Trophoblast cell (in vitro differentiated cells and primary cell): ENCODE results near the gene EPHB6.

Experiments used
- DNase-seq, 2 donors: peaks; one replicate each; pipeline ENCODE4 v3.0.0-alpha.2; 2016
- H2AFZ ChIP-seq: 2 replicates; pipeline ENCODE4 v1.6.1; 2013; ENCODE audit warnings: low read length, moderate library complexity, mild to moderate bottlenecking; ENCODE audit not compliant: insufficient read depth, poor library complexity
- H2AK5ac ChIP-seq: 2 replicates; pipeline ENCODE4 v1.6.1; 2013; ENCODE audit warnings: mild to moderate bottlenecking, low read length
- H2BK120ac ChIP-seq: 2 replicates; pipeline ENCODE4 v1.6.1; 2013; ENCODE audit warnings: low read length, mild to moderate bottlenecking, moderate library complexity; ENCODE audit not compliant: insufficient read depth, poor library complexity
- H2BK12ac ChIP-seq: 2 replicates; pipeline ENCODE4 v1.6.1; 2013; ENCODE audit warnings: mild to moderate bottlenecking, low read length, moderate library complexity
- H2BK5ac ChIP-seq: 2 replicates; pipeline ENCODE4 v1.6.1; 2013; ENCODE audit warnings: low read length, low read depth, moderate library complexity, mild to moderate bottlenecking; ENCODE audit not compliant: poor library complexity
- H3K14ac ChIP-seq: 2 replicates; pipeline ENCODE4 v1.6.1; 2013; ENCODE audit warnings: mild to moderate bottlenecking, low read length
- H3K18ac ChIP-seq: 2 replicates; pipeline ENCODE4 v1.6.1; 2013; ENCODE audit warnings: mild to moderate bottlenecking, low read length
- H3K23ac ChIP-seq: 2 replicates; pipeline ENCODE4 v1.6.1; 2013; ENCODE audit warnings: low read length
- H3K27ac ChIP-seq: 2 replicates; pipeline ENCODE4 v1.5.1; 2013; ENCODE audit warnings: low read depth, mild to moderate bottlenecking, inconsistent platforms, low read length, moderate library complexity
- H3K27me3 ChIP-seq: 2 replicates; pipeline ENCODE4 v1.6.1; 2013; ENCODE audit warnings: inconsistent platforms, mild to moderate bottlenecking, low read length, moderate library complexity; ENCODE audit not compliant: insufficient read depth
- H3K36me3 ChIP-seq, 2 experiments: 1 replicate in 1 of 2; 2 replicates in 1 of 2; pipeline ENCODE4 v1.6.1; 2013; ENCODE audit warnings: low read length in 2 of 2, mild to moderate bottlenecking in 2 of 2, moderate library complexity in 1 of 2; ENCODE audit not compliant: insufficient read depth in 2 of 2, control insufficient read depth in 1 of 2
- H3K4ac ChIP-seq: 2 replicates; pipeline ENCODE4 v1.6.1; 2013; ENCODE audit warnings: low read depth, mild to moderate bottlenecking, low read length, moderate library complexity
- H3K4me1 ChIP-seq, 2 experiments: 1 replicate in 1 of 2; 2 replicates in 1 of 2; pipeline ENCODE4 v1.6.1; 2013; ENCODE audit warnings: low read length in 2 of 2, mild to moderate bottlenecking in 2 of 2, moderate library complexity in 1 of 2; ENCODE audit not compliant: insufficient read depth in 2 of 2, control insufficient read depth in 1 of 2
- H3K4me2 ChIP-seq: 2 replicates; pipeline ENCODE4 v1.6.1; 2013; ENCODE audit warnings: inconsistent platforms, mild to moderate bottlenecking, low read length, moderate library complexity
- H3K4me3 ChIP-seq: 2 replicates; pipeline ENCODE4 v1.5.1; 2013; ENCODE audit warnings: mild to moderate bottlenecking, low read depth, low read length, inconsistent platforms
- H3K79me1 ChIP-seq: one replicate; pipeline ENCODE4 v1.6.1; 2013; ENCODE audit warnings: low read length
- H3K79me2 ChIP-seq: 2 replicates; pipeline ENCODE4 v1.6.1; 2013; ENCODE audit warnings: low read length, mild to moderate bottlenecking; ENCODE audit not compliant: control insufficient read depth, insufficient read depth, poor library complexity
- H3K9ac ChIP-seq: 2 replicates; pipeline ENCODE4 v1.6.1; 2013; ENCODE audit warnings: mild to moderate bottlenecking, low read length
- H3K9me3 ChIP-seq: 2 replicates; pipeline ENCODE4 v1.6.1; 2013; ENCODE audit warnings: low read depth, mild to moderate bottlenecking, control low read depth, inconsistent platforms, low read length; ENCODE audit not compliant: insufficient read depth
- H4K12ac ChIP-seq: 2 replicates; pipeline ENCODE4 v1.6.1; 2013; ENCODE audit warnings: low read depth, mild to moderate bottlenecking, low read length, moderate library complexity
- H4K8ac ChIP-seq: 2 replicates; pipeline ENCODE4 v1.6.1; 2013; ENCODE audit warnings: low read depth, mild to moderate bottlenecking, low read length, moderate library complexity
- H4K91ac ChIP-seq: one replicate; pipeline ENCODE4 v1.6.1; 2013; ENCODE audit warnings: low read depth, mild to moderate bottlenecking, low read length, moderate library complexity
- WGBS: extraction: QIAGEN DNeasy Blood & Tissue Kit; methylation state at CpG from one replicate; pipeline ENCODE4 v1.1.7; 2013; ENCODE audit warnings: missing lambda C conversion rate; ENCODE audit not compliant: insufficient read length, insufficient coverage; ENCODE audit errors: extremely low coverage; 5-methylcytosine and 5-hydroxymethylcytosine counted together

The EPHB6 gene

DNA sequence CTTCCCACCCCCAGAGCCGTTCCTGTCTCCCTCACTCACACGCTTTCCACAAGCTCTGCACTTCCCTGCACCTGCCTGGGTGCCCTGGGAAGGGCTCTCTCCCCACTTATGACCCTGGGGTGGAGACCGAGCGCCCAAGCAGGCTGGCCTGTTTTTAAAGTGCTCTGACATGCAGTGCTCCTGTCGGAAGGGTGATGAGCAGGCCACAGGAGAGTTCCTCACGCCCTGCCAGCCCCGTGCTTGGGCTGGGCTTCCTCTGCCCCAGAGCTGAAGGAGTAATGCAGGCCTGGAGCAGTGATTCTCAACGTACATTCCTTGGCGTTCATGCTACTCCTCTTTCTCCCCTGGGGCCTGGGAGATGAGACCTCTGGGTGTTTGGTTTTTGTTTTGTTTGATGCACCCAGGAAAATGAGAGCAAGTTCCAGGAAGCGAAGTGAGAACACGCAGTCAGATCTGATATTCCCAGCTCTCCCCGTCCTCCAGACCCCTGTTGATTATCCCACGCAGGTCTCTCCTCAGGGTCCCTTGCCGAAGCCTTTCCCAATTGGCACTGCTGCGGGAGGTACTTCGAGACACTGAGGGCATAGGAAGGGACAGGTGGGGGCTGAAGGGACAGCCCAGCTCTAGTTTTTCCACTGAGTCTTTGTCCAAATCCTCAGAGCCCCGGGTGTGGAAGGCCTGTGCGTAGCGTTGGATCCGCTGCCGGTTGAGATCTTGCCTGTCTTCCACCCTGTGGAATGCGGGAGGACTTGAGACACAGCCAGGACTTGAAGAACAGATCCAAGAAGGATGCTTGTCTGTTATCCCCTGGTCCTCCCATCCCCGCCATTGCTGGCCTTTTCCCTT is 16.6 kb downstream of the EPHB6 start:
- WGBS, result no CpG with 5 or more reads among the region's 23 CpGs

DNA sequence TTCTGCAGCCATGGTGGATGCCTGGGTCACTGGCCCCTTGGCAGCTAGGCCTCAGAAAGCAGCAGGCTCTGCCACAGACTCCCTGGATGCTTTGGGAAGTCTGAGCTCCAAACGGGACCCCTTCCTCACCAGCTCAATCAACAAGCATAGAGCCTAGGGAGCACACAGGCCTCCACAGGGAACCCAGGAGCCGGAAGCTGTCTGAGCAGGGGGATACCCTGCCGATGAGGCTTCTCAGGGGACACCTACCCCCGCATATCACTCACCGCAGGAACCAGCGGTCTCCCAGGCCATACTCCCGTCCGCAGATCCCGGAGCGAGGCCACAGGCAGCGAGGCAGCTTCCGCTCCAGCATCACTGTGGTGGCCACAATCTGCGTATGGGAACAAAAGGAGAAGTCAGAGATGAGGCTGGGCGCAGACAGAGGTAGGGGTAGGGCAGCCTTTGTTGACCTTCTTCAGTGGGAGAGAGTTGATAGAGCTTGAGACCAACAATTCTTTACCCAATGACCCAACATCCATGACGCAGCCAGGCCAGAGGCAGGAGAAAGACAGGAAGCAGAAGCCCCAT is 17.3 kb downstream of the EPHB6 start:
- H3K4ac ChIP-seq, result no peak overlapping the region
- peaks cover 24 to 32% of the 10 kb centered on the region in 2 experiments for H3K36me3 ChIP-seq
- no peak overlapping the region for H2AK5ac ChIP-seq
- no peak overlapping the region for H2BK120ac ChIP-seq
- no peak overlapping the region for H3K23ac ChIP-seq
- H3K14ac ChIP-seq, result no peak overlapping the region
- no CpG with 5 or more reads among the region's 15 CpGs for WGBS
- H3K27ac ChIP-seq, result no peak overlapping the region
- no peak overlapping the region for H2AFZ ChIP-seq
- no peaks in the 10 kb centered on the region for H3K79me1 ChIP-seq
- H3K4me3 ChIP-seq, result no peak overlapping the region
- no peak for DNase-seq
- H3K9ac ChIP-seq, result no peak overlapping the region
- H3K79me2 ChIP-seq, result no peaks in the 10 kb centered on the region
- no peak overlapping the region for H3K4me2 ChIP-seq
- H2BK12ac ChIP-seq, result no peak overlapping the region
- H4K8ac ChIP-seq, result no peak overlapping the region
- H3K9me3 ChIP-seq, result peaks cover 1% of the 10 kb centered on the region
- H4K91ac ChIP-seq, result no peak overlapping the region
- H2BK5ac ChIP-seq, result no peak overlapping the region
- no peak overlapping the region for H4K12ac ChIP-seq
- no peak overlapping the region for H3K18ac ChIP-seq
- no peaks in the 10 kb centered on the region for H3K27me3 ChIP-seq
- H3K4me1 ChIP-seq, result no peaks in the 10 kb centered on the region

More for the DNA sequence above, 16.6 kb downstream of the EPHB6 start:
- peaks cover 24 to 37% of the 10 kb centered on the region in 2 experiments for H3K36me3 ChIP-seq
- no peaks in the 10 kb centered on the region for H3K79me2 ChIP-seq
- H3K4ac ChIP-seq, result no peak overlapping the region
- H3K4me1 ChIP-seq, result no peaks in the 10 kb centered on the region
- no peaks in the 10 kb centered on the region for H3K27me3 ChIP-seq
- no peak for DNase-seq
- no peak overlapping the region for H2AFZ ChIP-seq
- H4K12ac ChIP-seq, result no peak overlapping the region
- H3K4me3 ChIP-seq, result no peak overlapping the region
- no peak overlapping the region for H2AK5ac ChIP-seq
- no peak overlapping the region for H3K27ac ChIP-seq
- no peaks in the 10 kb centered on the region for H3K79me1 ChIP-seq
- no peak overlapping the region for H3K9ac ChIP-seq
- H2BK5ac ChIP-seq, result no peak overlapping the region
- no peak overlapping the region for H4K91ac ChIP-seq
- peaks cover 1% of the 10 kb centered on the region for H3K9me3 ChIP-seq
- no peak overlapping the region for H3K4me2 ChIP-seq
- H3K18ac ChIP-seq, result no peak overlapping the region
- H3K23ac ChIP-seq, result no peak overlapping the region
- no peak overlapping the region for H3K14ac ChIP-seq
- no peak overlapping the region for H2BK12ac ChIP-seq
- no peak overlapping the region for H2BK120ac ChIP-seq
- no peak overlapping the region for H4K8ac ChIP-seq

DNA sequence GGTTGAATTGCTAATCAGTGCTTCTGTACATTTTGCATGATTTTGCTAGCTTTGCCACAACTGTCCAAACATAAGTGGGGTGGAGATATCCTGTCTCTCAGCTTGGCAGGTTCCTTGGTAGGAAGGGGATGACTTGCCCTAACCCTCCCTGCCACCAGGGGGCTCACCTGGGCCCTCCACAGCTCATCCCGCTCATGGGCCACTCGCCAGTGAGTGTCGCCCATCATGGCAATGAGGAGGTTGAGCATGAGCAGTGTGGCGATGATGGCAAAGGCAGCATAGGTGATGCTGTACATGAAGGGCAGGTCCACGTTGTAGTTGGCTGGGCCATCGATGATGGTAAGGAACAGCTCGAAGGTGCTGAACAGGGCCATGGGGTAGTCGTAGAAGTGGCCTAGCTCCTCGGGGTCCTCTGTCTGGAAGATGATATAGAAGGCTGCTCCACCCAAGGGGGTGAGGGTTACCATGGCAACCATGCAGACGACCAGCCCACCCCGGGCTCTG is 18.5 kb downstream of the EPHB6 start:
- Histone ChIP-seq H2AFZ (no peak overlapping the region), H3K27me3 (no peaks in the 10 kb centered on the region), H3K14ac (no peak overlapping the region), H3K23ac (no peak overlapping the region), H3K4ac (no peak overlapping the region), H3K9me3 (peaks cover 1% of the 10 kb centered on the region), H4K8ac (no peak overlapping the region), H3K9ac (no peak overlapping the region), H2BK12ac (no peak overlapping the region), H3K27ac (no peak overlapping the region), H3K18ac (no peak overlapping the region), H3K4me2 (no peak overlapping the region), H3K79me2 (no peaks in the 10 kb centered on the region), H4K12ac (no peak overlapping the region), H3K4me3 (no peak overlapping the region), H3K4me1 (no peaks in the 10 kb centered on the region), H2BK5ac (no peak overlapping the region), H3K36me3 (peaks cover 21% of the 10 kb centered on the region in 2 experiments), H2AK5ac (no peak overlapping the region), H4K91ac (no peak overlapping the region), H2BK120ac (no peak overlapping the region), H3K79me1 (no peaks in the 10 kb centered on the region)
- peak in 1 of 2 donors; percentile 41 for DNase-seq
- no CpG with 5 or more reads among the region's 11 CpGs for WGBS

- Histone ChIP-seq H3K9ac (no peak overlapping the region), H3K9me3 (peaks cover 1% of the 10 kb centered on the region), H3K79me1 (no peaks in the 10 kb centered on the region), H3K27ac (no peak overlapping the region), H4K8ac (no peak overlapping the region), H3K18ac (no peak overlapping the region), H3K4me2 (no peak overlapping the region), H3K27me3 (no peaks in the 10 kb centered on the region), H2BK12ac (no peak overlapping the region), H3K4me3 (no peak overlapping the region), H2BK5ac (no peak overlapping the region), H3K4ac (no peak overlapping the region), H2AFZ (no peak overlapping the region), H3K79me2 (no peaks in the 10 kb centered on the region), H3K36me3 (peaks cover 16 to 19% of the 10 kb centered on the region in 2 experiments), H3K14ac (no peak overlapping the region), H4K91ac (no peak overlapping the region), H4K12ac (no peak overlapping the region), H2BK120ac (no peak overlapping the region), H2AK5ac (no peak overlapping the region), H3K23ac (no peak overlapping the region), H3K4me1 (no peaks in the 10 kb centered on the region)
- no CpG with 5 or more reads among the region's 5 CpGs for WGBS
- DNase-seq, result no peak
These were observed 19.0 kb downstream of the EPHB6 start for GRCh38 chr7:142873871-142874270.
